ENCODE data around the gene GDAP1L1. TPM values are rescaled to one million over a fixed set of nuclear protein-coding genes. Genes with fewer than 3 reads are reported as not detected.

The GDAP1L1 gene
- total RNA-seq, 2 donors from 2014 or later = 1.5 TPM; not detected in 1

DNA sequence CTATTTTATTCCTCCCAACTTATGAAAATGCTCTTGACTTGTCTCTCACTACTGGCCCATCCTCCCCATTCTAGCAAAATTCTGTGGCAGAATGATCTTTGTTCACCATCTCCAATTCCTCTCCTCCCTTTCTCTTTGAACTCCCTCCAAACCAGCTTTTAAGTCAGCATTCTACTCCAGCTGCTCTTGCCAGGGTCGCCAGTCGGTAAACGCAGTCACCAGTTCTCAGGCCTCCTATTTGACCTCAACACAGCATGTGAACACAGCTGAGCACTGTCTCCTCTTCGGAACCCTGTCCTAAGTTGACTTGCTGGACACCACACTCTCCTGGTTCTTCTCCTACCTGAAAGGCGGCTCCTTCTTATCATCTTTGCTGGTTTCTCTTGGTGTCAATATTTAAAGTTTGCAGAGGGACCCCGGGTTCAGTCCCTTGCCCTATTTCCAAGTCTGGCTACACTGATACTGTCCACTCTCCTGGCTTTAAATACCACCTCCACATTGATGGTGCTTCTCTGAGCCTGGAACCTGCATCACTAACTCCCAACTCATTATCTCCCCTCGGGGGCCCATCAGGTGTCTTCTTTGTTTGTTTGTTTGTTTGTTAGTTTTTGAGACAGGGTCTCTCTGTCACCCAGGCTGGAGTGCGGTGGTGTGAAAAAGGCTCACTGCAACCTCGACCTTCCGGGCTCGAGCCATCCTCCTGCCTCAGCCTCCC is 27.4 kb downstream of the GDAP1L1 start:
- Histone ChIP-seq H3K27me3 (replicated peaks; ENCODE audit: insufficient read depth) (no peaks in the 10 kb centered on the region), H3K36me3 (no peaks in the 10 kb centered on the region), H3K4me1 (replicated peaks) (no peaks in the 10 kb centered on the region), H3K27ac (no peak overlapping the region), H3K4me3 (no peak overlapping the region), H3K9me3 (no peaks in the 10 kb centered on the region)
- DNase-seq (ENCODE audit: low spot score) = no peak
- intact Hi-C loops (cut with DNase I) = no loop called here
- 72% methylated on average over 11 of the region's 11 CpGs for WGBS
- no peak for TF ChIP-seq POLR2AphosphoS5 (IDR thresholded peaks at IDR 0.05)
- no peak for TF ChIP-seq POLR2A (IDR thresholded peaks at IDR 0.05)
- TF ChIP-seq, protein P1, sequence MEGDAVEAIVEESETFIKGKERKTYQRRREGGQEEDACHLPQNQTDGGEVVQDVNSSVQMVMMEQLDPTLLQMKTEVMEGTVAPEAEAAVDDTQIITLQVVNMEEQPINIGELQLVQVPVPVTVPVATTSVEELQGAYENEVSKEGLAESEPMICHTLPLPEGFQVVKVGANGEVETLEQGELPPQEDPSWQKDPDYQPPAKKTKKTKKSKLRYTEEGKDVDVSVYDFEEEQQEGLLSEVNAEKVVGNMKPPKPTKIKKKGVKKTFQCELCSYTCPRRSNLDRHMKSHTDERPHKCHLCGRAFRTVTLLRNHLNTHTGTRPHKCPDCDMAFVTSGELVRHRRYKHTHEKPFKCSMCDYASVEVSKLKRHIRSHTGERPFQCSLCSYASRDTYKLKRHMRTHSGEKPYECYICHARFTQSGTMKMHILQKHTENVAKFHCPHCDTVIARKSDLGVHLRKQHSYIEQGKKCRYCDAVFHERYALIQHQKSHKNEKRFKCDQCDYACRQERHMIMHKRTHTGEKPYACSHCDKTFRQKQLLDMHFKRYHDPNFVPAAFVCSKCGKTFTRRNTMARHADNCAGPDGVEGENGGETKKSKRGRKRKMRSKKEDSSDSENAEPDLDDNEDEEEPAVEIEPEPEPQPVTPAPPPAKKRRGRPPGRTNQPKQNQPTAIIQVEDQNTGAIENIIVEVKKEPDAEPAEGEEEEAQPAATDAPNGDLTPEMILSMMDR (IDR thresholded peaks at IDR 0.05) = no peak

DNA sequence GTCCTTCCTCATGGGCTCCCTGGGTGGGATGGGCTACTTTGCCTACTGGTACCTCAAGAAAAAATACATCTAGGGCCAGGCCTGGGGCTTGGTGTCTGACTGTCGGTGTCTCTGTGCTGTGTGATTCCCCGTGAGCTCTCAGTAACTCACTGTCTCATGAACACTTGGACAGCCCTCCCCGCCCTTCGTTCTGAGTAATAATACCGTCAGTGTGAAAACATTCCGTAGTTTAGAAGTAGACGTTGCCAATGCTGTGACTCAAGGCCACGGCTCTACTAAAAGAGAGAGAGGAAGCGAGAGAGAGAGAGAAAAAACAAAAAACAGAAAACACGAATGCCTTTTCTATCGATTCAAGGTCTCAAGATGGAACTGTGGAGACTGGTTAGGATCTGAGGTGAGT is 32.1 kb downstream of the GDAP1L1 start:
- intact Hi-C loops (cut with DNase I) = no loop called here
- Histone ChIP-seq H3K27me3 (replicated peaks; ENCODE audit: insufficient read depth) (no peaks in the 10 kb centered on the region), H3K36me3 (no peaks in the 10 kb centered on the region), H3K4me3 (no peak overlapping the region), H3K27ac (no peak overlapping the region), H3K9me3 (no peaks in the 10 kb centered on the region), H3K4me1 (replicated peaks) (no peaks in the 10 kb centered on the region)
- no peak for TF ChIP-seq POLR2AphosphoS5 (IDR thresholded peaks at IDR 0.05)
- TF ChIP-seq, protein P1 (IDR thresholded peaks at IDR 0.05) = no peak
- TF ChIP-seq POLR2A (IDR thresholded peaks at IDR 0.05) = no peak
- WGBS = 88% methylated on average over 11 of the region's 11 CpGs
- no peak for DNase-seq (ENCODE audit: low spot score)

DNA sequence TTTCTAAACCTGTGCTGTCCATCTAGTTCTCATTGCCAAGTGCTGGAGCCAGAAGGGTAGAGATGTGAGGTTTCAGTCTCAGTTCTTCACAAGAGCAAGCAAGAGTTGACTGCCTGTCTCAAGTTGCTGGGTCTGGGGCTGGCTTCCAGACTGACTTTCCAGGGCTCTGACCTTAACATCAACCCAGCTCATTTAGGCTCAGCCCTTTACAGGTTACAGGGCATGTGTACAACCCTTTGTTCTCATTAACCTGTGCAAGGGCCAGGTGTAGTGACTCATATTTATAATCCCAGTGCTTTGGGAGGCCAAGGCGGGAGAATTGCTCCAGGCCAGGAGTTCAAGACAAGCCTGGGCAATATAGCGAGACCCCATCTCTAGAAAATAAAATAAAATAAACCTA is 33.3 kb downstream of the GDAP1L1 start:
- Histone ChIP-seq H3K36me3 (no peaks in the 10 kb centered on the region), H3K9me3 (no peaks in the 10 kb centered on the region), H3K4me1 (replicated peaks) (no peaks in the 10 kb centered on the region), H3K4me3 (no peak overlapping the region), H3K27ac (no peak overlapping the region), H3K27me3 (replicated peaks; ENCODE audit: insufficient read depth) (no peaks in the 10 kb centered on the region)
- TF ChIP-seq, protein P1 (IDR thresholded peaks at IDR 0.05) = no peak
- no peak for TF ChIP-seq POLR2A (IDR thresholded peaks at IDR 0.05)
- TF ChIP-seq POLR2AphosphoS5 (IDR thresholded peaks at IDR 0.05) = no peak
- intact Hi-C loops (cut with DNase I) = no loop called here
- DNase-seq (ENCODE audit: low spot score) = no peak
- 97% methylated on average over 2 of the region's 2 CpGs for WGBS

DNA sequence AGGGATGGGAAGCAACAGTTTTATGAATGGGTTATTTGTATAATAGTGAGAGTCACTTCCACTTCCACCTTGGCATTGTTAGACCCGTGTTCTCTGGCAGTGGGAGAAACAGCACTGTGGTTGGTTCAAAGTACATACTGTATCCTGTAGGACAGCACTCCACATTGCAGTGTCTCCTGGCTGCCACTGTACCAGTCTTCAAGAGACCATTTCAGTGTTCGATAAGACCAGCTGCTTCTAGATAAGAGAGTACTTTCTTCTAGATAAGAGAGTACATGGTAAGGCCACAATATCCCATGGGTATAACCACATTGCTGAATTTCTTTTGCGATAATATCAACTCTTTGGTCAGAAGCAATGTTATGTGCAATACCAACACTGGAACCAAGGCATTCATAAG is 35.1 kb downstream of the GDAP1L1 start:
- Histone ChIP-seq H3K4me3 (no peak overlapping the region), H3K36me3 (no peaks in the 10 kb centered on the region), H3K27me3 (replicated peaks; ENCODE audit: insufficient read depth) (no peaks in the 10 kb centered on the region), H3K27ac (no peak overlapping the region), H3K9me3 (no peaks in the 10 kb centered on the region), H3K4me1 (replicated peaks) (no peaks in the 10 kb centered on the region)
- DNase-seq (ENCODE audit: low spot score) = no peak
- 77% methylated on average over 3 of the region's 3 CpGs for WGBS
- TF ChIP-seq, protein P1 (IDR thresholded peaks at IDR 0.05) = no peak
- TF ChIP-seq POLR2A (IDR thresholded peaks at IDR 0.05) = no peak
- no peak for TF ChIP-seq POLR2AphosphoS5 (IDR thresholded peaks at IDR 0.05)
- intact Hi-C loops (cut with DNase I) = no loop called here

DNA sequence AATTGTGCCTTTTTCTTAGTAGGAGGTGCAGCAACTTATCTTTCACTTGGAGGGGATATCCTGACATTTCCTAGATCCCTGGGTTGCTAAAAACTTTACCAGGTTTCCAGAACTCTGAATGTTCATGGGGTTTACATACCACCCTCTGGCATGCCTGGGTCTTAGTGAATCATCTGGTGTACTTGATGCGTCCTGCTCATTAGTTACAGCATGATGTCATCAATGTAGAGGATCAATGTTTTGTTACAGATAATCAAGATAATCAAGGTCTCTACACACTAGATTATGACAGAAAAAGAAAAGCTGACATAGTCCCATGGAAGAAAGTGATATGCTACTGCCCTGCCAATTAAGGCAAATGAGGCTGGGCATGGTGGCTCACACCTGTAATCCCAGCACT is 36.9 kb downstream of the GDAP1L1 start:
- Histone ChIP-seq H3K4me3 (no peak overlapping the region), H3K27ac (no peak overlapping the region), H3K36me3 (no peaks in the 10 kb centered on the region), H3K9me3 (no peaks in the 10 kb centered on the region), H3K4me1 (replicated peaks) (no peaks in the 10 kb centered on the region), H3K27me3 (replicated peaks; ENCODE audit: insufficient read depth) (no peaks in the 10 kb centered on the region)
- no peak for DNase-seq (ENCODE audit: low spot score)
- intact Hi-C loops (cut with DNase I) = no loop called here
- WGBS = 89% methylated on average over 1 of the region's 1 CpG
- no peak for TF ChIP-seq POLR2AphosphoS5 (IDR thresholded peaks at IDR 0.05)
- no peak for TF ChIP-seq POLR2A (IDR thresholded peaks at IDR 0.05)
- TF ChIP-seq, protein P1 (IDR thresholded peaks at IDR 0.05) = no peak
